Hindlimb muscle (tissue), 1 donor: Measurements from ENCODE around the gene PCDH9. TPM values are rescaled to one million over a fixed set of nuclear protein-coding genes. Genes with fewer than 3 reads are reported as not detected.
"Not testable (repeated sequence)": the region's sequence is repeated elsewhere in the genome, so short reads cannot be mapped to it uniquely, and the experiment has no call there.

Experiments
- DNase-seq: peaks from one replicate; pipeline ENCODE4 v3.0.0-alpha.2; 2013
- polyA plus RNA-seq: library from polyadenylated mRNA; unstranded; fragments of 120-200 nt; gene quantifications from one replicate; pipeline ENCODE4 v1.2.1, GENCODE V29; 2013; ENCODE audit not compliant: insufficient read length

PCDH9 gene
- polyA plus RNA-seq, 1 donor: 2.0 TPM

- DNase-seq: no peak
Observed at GRCh38 chr13:67122251-67122650, 107.9 kb downstream of the PCDH9 start.

- DNase-seq: no peak
Observed at GRCh38 chr13:67120872-67121531, 109.1 kb downstream of the PCDH9 start.

GRCh38 chr13:67119481-67119894 is 110.6 kb downstream of the PCDH9 start:
- DNase-seq: no peak

- DNase-seq: no peak
Observed at GRCh38 chr13:67118277-67118676, 111.9 kb downstream of the PCDH9 start.

- DNase-seq: no peak
Observed at GRCh38 chr13:67117010-67117550, 113.1 kb downstream of the PCDH9 start.

- no peak for DNase-seq
Observed at GRCh38 chr13:67107979-67108378, 122.2 kb downstream of the PCDH9 start.

GRCh38 chr13:67106502-67107057 is 123.6 kb downstream of the PCDH9 start:
- no peak for DNase-seq

GRCh38 chr13:67101730-67102467 is 128.2 kb downstream of the PCDH9 start:
- no peak for DNase-seq

- DNase-seq: no peak
Observed at GRCh38 chr13:67100730-67101129, 129.4 kb downstream of the PCDH9 start.

GRCh38 chr13:67099494-67099893 is 130.6 kb downstream of the PCDH9 start:
- no peak for DNase-seq

GRCh38 chr13:67097892-67098452 is 132.2 kb downstream of the PCDH9 start:
- DNase-seq: no peak

GRCh38 chr13:67096893-67097292 is 133.2 kb downstream of the PCDH9 start:
- not testable (repeated sequence) for DNase-seq

GRCh38 chr13:67096418-67096817 is 133.7 kb downstream of the PCDH9 start:
- no peak for DNase-seq

GRCh38 chr13:67095621-67096020 is 134.5 kb downstream of the PCDH9 start:
- no peak for DNase-seq

- DNase-seq: no peak
Observed at GRCh38 chr13:67094952-67095351, 135.2 kb downstream of the PCDH9 start.

GRCh38 chr13:67094078-67094477 is 136.1 kb downstream of the PCDH9 start:
- DNase-seq: no peak

- no peak for DNase-seq
Observed at GRCh38 chr13:67091603-67092002, 138.5 kb downstream of the PCDH9 start.

GRCh38 chr13:67090856-67091255 is 139.3 kb downstream of the PCDH9 start:
- DNase-seq: peak; percentile 15

- DNase-seq: no peak
Observed at GRCh38 chr13:67087527-67087926, 142.6 kb downstream of the PCDH9 start.

GRCh38 chr13:67086260-67086659 is 143.9 kb downstream of the PCDH9 start:
- DNase-seq: no peak

GRCh38 chr13:67084066-67084465 is 146.1 kb downstream of the PCDH9 start:
- no peak for DNase-seq

GRCh38 chr13:67083519-67083918 is 146.6 kb downstream of the PCDH9 start:
- DNase-seq: no peak

GRCh38 chr13:67080351-67080750 is 149.8 kb downstream of the PCDH9 start:
- DNase-seq: no peak
